GM18867 (cell line): Measurements from ENCODE around the gene MORN5.

Experiments
- ATAC-seq: cut with Tn5 transposase; IDR thresholded peaks from one replicate; pipeline ENCODE4 v1.9.1; 2021; ENCODE audit warnings: mild to moderate bottlenecking, moderate library complexity; ENCODE audit not compliant: unreplicated experiment

Gene MORN5

DNA sequence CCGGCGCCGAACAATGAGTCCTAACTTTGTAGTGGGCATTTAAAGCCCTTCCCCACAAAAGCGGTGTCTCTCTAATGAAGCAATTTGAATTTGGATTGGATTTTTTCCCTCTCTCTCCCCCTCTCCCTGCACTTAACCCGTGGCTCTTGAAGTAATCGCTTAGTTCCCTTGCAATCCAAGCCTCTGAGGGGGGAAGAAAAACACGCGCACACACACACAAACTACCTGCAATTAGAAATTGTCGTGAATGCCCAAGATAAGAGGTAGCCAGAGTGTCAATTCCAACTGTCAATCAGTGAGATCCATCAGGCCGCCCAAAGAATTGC, 67.8 kb downstream of the MORN5 start:
- ATAC-seq: no peak

DNA sequence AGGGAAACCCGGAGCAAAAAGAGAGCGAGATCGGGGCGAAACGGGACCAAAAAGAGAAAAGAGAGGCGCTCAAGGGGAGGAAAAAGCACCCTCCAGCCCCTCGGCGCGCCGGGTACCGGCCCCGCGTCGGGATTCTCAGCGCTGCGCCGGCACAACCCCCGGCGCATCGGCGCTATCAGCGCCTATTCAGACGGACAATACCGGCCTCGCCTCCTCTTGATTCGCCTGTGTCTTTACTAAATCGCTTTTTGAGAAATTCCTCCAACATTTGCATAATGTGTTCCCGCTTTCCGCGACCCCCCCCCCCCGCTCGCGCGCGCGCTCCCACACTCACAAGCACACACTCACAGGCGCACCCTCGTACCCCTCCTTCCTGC, 68.5 kb downstream of the MORN5 start:
- no peak for ATAC-seq

DNA sequence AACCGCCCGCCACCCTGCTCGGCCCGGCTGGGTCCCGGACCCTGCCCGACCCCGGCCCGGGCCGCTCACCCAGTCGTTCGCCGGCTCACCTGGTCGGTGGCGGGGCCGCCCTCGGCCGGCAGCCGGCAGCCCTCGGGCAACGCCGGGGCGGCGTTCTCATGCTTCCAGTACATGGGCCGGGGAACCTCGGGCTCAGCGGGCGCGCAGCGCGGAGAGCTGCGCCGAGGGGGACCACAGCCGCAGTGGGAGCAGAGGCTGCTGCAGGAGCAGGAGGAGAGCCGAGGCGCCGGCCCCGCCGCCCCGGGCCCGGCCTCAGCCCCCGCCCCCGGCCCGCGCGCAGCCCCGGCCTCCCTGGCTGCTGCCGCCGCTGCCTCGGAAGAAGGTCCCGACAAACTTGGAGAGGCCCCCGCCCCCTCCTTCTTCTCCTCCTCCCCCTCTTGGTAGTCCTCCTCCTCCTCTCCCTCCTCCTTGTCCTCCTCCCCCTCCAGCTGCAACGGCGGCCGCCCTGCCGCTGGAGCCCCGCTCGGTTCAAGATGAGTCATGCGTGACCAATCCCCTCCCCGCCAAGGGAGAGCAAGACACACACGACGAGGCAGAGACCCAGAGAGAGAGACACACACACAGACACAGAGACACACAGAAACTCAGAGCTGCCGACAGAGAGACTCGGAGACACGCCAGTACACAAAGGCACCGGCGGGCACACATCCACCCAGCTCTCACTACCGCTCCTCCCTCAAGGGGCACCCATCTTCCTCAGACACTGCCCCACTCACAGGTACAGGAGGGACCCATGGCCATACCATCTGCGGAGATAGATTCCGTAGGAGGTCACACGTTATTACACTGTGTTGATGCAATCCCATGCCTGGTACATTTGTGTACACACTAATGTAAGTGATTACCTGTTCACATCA, 69.1 kb downstream of the MORN5 start, which contains the start of gene LHX6:
TSS of gene LHX6 (minus strand) at position 390 of the 917 bp plus-strand sequence. CDS start at position 173, 217 bp downstream.
- no peak for ATAC-seq

DNA sequence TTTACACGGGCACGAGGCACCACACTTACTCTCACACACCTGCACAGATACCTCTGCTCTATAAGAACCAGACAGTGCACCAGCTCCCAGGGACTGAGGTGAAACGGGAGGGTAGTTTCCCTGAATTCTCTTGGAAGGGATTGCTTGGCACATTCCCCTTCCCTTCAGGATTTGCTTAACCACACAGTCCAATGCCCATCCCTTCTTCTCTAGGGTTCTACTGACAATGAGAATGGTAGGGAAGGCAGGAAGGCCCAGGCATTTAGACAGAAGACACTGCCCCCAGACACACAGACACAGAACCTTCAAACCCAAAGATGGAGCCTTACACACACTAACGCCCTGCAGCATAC, 69.8 kb downstream of the MORN5 start:
- ATAC-seq: no peak

DNA sequence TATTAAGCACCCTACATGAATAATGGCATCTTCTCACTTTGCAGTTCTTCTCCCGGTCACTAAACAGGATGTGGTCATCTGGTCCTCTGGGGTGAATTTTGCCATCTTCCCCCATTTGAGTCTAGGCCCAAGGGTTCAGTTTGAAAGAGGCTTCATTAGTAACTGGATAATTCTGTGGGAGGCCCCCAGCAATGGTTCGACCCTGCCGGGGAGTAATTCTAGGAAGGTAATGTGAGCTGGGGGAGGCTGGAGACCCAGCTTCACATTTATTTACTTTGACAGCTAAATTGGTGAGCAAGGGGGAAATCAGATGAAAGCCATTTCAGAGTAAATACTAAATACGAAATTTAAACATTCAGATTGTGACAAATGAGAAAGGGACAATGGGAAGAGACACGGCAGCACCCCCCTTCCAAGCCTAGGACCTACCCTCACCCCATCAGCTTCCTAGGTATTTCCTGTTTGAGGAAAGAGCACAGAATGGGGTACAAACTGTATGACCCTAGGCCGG, 73.1 kb downstream of the MORN5 start:
- ATAC-seq: no peak

DNA sequence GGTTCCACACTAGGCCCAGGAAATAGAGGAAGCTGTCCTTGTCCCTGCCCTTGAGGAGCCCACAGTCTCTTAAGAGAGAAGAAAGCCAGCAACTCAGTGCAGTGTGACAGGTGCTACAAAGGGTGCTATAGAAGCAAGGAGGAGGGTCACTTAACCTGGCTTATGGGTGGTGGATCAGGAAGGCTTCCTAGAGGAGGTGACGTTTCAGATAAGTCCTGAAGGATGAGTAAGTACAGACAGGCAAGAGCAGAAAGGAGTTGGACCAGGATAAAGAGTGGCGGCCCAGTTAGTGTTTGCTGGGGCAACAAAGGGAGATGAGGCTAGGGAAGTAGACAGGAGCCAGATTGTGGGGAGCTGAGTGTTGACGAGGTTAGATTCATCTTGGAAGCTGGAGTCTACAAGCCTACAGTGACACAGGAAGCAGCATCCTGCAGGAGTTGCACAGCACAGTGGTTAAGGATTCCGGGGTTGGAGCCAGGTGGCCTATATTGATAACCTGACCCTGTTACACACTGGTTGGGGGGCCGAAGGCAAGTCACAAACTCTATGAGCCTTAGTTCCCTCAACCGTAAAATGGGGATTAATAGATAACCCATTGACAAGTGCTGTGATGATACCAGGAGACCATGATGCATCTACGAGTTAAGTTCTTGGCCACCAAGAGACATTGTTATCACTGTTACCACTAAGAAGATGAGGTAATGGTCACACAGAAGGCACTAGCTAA, 74.5 kb downstream of the MORN5 start:
- ATAC-seq: no peak

DNA sequence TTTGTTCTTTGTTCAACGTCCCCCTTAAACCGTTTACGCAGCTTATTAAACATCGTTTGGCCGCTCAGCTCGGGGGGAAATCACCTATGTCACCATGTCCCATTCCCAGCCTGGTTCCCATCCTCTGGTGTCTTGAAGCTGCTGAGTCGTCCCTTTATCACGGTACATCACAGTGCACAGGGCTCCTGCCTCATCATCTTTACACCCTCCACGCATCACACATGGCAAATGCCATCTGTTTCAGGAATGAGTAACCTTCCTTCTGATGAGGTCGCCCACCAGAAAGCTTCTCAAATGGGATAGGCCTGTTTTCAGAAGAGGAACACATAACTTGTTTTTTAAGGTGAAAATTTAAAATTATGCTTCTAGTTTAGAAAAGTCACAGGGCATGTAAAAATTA, 77.0 kb downstream of the MORN5 start:
- no peak for ATAC-seq

DNA sequence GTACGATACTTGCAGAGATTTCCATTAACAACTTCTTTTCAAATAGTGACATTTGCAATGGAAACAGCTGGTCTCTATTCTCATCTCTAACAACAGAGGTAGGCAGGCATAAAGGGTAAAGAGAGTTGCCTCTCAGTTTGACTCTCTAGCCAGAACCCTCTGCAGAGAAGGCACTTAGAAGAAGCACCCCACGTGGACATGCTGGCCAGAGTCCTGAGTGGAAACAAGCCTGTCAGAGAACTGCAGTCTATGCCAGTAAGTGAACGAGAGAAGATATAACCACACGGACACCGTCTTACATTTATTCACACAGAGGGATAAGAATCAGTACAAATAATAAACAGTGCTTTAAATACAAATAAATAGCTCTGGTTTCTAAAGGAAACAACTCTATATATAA, 80.0 kb downstream of the MORN5 start:
- ATAC-seq: no peak

DNA sequence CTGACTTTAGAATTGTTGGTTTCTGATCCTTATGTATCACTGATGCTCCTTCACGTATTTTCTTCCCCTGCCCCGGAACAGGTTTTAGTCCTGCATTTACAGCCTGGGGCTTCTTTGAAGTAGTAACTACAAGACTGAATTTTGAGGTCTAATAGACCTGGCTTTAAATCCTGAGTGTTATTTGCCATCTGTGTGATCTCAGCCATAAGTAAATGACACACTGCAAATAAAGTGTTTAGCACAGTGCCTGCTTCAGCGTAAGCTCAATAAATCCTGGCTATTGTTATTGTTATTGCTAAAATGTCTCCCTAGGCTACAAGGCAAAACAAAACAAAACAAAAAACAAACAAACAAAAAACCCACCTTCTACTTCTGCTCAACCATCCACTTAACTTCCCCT, 84.6 kb downstream of the MORN5 start:
- ATAC-seq: no peak

DNA sequence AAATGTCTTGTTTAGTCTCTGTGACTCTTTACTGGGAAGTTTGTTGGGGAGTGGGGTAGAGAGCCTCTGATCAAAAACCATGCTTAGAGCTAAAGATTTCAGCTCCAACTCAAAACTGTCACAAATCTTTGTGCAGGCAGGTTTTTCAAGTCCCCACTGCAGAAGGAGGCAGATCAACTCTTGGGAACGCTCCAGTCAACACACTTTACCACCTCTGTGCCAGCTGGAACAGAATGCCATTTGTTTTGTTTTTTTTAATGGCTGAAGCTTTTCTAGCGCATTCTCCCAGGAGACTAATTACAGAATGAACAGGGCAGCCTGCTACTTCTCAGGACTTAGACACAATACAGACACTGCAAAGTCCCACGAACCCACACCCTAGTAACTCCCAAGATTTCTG, 87.0 kb downstream of the MORN5 start:
- no peak for ATAC-seq

DNA sequence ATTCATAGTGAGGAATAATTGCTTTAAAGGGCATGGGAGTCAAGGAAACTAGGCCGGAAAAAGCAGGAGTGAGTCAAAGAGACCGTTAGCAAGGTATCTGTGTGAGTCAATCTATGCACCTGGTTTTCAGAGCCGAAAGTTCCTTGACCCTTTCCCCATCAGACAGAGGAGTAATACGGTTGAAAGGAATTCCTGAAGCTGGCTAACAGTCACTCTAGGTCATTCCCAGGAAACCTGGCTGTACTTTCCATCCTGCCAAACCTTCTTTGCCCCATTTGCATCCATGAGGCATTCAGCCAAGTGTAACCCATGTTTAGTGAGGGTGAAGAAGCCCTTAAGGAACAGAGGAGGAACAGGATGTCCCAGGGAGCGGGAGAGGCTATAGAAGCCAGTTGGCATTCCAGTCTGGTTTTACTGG, 88.7 kb downstream of the MORN5 start:
- no peak for ATAC-seq
